Measurements from ENCODE around the gene TRIM34.
"Not testable (repeated sequence)": the region's sequence is repeated elsewhere in the genome, so short reads cannot be mapped to it uniquely, and the experiment has no call there.

Gene TRIM34

DNA sequence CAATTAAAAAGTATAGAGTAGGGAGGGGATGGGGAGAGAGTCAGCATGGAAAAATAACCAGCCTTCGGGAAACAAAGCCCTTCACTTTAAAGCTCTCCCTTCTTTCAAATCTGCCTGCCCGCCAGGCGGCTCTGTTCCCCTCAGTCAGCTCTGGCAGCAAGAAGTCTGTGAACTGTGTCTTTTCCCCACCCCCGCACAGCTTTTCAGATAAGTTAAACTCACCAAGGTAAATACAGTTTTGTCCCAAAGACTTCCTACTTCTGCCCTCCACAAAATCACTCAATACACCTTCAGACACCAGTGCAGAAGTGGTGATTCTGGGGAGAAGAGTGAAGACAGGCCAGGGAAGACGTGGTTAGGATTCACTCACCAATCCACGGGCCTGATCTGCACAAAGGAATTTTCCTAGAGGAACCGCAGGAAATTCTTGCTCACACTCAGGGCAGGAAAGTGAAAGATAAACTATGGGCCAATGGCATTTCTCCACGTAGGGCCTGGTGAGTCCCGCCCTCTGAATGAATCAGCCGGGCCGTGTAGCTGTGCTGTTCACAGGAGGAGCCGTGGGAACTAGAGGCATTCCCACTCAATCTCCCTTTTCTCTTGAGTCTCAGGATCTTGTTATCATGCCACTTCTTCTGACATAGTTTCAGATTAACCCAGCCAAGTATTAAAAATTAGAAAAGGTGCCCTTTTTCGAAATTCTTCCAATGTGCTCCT lies 60.0 kb downstream of the TRIM34 start, which contains the start of gene TRIM5:
TRIM5 (minus strand) TSS at position 429 of the 717 bp plus-strand sequence. CDS start 4,897 bp downstream, outside the sequence.
- peak; percentile 65 to 75 for DNase-seq (ENCODE audit: low read depth in 2 of 2)

DNA sequence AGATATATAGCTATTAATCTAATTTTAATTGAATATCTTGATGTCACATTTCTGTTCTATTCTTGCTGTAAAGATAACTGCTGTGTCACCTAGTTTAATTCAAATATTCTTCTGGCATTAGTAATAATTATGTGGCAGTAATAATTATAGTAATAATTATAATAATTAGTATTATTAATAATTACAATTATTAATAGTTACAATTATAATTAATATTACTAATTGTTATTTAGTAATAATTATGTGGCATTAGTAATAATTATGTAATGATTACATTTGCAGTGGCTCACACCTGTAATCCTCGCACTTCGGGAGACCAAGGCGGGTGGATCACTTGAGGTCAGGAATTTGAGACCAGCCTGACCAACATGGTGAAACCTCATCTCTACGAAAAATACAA lies 61.6 kb downstream of the TRIM34 start:
- DNase-seq (ENCODE audit: low read depth in 2 of 2) = no peak

DNA sequence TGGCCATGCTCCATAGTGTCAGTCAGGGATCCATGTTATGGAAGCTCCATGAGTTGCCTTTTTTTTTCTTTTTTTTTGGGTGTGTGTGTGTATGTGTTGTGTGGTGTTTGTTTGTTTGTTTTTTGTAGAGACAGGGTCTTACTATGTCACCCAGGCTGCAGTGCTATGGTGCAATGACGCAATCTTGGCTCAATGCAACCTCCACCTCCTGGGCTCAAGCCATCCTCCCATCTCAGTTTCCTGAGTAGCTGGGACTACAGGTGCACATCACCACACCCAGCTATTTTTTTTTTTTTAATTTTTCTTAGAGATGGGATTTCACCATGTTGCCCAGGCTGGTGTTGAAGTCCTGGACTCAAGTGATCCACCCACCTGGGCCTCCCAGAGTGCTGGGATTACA lies 63.7 kb downstream of the TRIM34 start:
- no peak for DNase-seq (ENCODE audit: low read depth in 2 of 2)

DNA sequence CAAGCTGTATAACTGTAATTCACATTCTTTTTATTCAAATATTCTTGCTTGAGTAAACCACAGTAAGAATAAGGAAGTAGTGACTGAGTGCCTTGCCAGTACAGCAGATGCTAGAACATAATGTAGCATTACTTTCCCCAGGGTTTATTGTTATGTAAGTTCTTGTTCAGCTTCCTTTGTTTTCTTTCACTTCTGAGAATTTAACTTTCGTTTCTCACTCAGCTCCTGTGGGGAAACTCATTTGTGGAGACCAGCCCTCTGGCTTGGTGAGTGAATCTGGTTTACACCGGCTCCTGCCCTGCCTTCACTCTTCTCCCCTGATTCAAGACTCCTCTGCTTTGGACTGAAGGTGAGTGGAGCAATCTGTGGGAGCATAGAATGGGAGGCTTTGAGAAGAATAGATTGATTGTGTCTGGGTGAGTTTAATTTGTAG lies 64.8 kb downstream of the TRIM34 start, which contains the start of gene TRIM22:
TRIM22 (plus strand) TSS at position 240 of the 433 bp plus-strand sequence. CDS start 6,443 bp downstream, outside the sequence.
- DNase-seq (ENCODE audit: low read depth in 2 of 2) = peak in 1 of 2 donors; percentile 31

- no peak for DNase-seq (ENCODE audit: low read depth in 2 of 2)
These were observed 65.4 kb downstream of the TRIM34 start for GRCh38 chr11:5690216-5690615.

DNA sequence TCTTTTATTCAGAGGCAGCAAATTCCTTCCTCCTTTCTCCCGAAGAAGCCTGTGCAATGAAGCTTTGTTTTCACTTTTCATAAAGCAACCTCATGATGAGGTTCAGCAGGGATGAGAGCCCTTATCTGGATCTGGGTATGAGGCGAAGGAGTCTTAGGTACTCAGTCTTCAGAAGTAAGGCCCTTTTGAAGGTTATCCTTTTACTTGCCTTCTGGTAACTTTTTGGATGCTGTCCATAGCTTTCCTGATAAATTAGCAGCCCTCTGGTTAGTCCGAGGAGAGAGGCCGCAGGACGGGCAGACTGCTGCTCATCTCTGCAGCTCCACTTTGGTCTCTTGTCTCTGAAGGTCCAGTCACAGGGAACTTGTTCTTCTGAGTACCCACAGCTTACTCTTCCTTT lies 65.9 kb downstream of the TRIM34 start:
- DNase-seq (ENCODE audit: low read depth in 2 of 2) = no peak

DNA sequence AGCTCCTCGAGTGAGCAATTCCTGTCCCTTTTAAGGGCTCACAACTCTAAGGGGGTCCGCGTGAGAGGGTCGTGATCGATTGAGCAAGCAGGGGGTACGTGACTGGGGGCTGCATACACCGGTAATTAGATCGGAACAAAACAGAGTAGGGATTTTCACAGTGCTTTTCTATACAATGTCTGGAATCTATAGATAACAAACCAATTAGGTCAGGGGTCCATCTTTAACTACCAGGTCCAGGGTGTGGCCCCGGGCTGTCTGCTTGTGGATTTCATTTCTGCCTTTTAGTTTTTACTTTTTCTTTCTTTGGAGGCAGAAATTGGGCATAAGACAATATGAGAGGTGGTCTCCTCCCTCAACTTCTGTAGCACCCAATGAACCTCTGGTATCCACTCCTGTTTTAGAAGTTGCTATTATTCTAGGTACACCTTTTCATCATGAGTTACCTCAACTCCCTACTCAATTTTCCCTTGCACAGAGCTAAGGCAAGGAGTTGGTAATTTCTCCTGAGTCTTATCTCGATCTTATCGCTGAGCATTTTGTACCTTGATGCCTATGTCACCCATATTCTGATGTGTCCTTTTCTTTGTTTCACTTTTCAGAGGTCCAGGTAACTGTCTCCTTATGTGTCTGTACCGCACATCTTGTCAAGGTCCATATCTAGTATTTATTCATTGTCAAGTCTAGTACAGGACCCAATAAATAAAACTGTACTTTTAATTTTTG lies 66.6 kb downstream of the TRIM34 start:
- DNase-seq (ENCODE audit: low read depth in 2 of 2) = not testable (repeated sequence)

- DNase-seq (ENCODE audit: low read depth in 2 of 2) = no peak
These were observed 67.2 kb downstream of the TRIM34 start for GRCh38 chr11:5691964-5692361.
